ENCODE results near the gene MPDU1.

GRCh38 chr17:7577327-7578199 lies 6.1 kb upstream of the MPDU1 start:
- TF ChIP-seq PBX3 (CRISPR knock-in tag; IDR thresholded peaks at IDR 0.05; ENCODE audit: borderline replicate concordance) (no peak), GABPA (IDR thresholded peaks at IDR 0.05; ENCODE audit: low read depth, low read length) (no peak), GABPA (CRISPR knock-in tag; IDR thresholded peaks at IDR 0.05; ENCODE audit: low read depth) (no peak), ZNF737 (CRISPR knock-in tag; IDR thresholded peaks at IDR 0.05; ENCODE audit: borderline replicate concordance) (no peak), TAF1 (CRISPR knock-in tag; IDR thresholded peaks at IDR 0.05) (no peak), SETDB1 (CRISPR knock-in tag; IDR thresholded peaks at IDR 0.05; ENCODE audit: borderline replicate concordance) (no peak), FOXM1 (CRISPR knock-in tag; IDR thresholded peaks at IDR 0.05) (no peak), NCOA2 (CRISPR knock-in tag; IDR thresholded peaks at IDR 0.05) (no peak), SIN3B (IDR thresholded peaks at IDR 0.05; ENCODE audit: low read length) (no peak), CREB1 (IDR thresholded peaks at IDR 0.05) (no peak), CREB1 (CRISPR knock-in tag; IDR thresholded peaks at IDR 0.05) (no peak), MTA1 (CRISPR knock-in tag; IDR thresholded peaks at IDR 0.05; ENCODE audit: borderline replicate concordance) (no peak), ZHX1 (CRISPR knock-in tag; IDR thresholded peaks at IDR 0.05; ENCODE audit: low read depth) (no peak), CTCF (CRISPR knock-in tag; IDR thresholded peaks at IDR 0.05) (no peak), EHMT2 (IDR thresholded peaks at IDR 0.05; ENCODE audit: borderline replicate concordance, low read depth, low read length) (no peak)

Data from HepG2 (cell line).